Activated CD8-positive, alpha-beta memory T cell treated with anti-CD3 and anti-CD28 coated beads for 36 hours (primary cell): ENCODE measurements around the gene A2M. TPM values are rescaled to one million over a fixed set of nuclear protein-coding genes. Genes with fewer than 3 reads are reported as not detected.

ENCODE experiments used
- CTCF ChIA-PET: fragments of 350-600 bp; sonication (Branson Sonifier 250); formaldehyde crosslinking; loops from one replicate; lab custom pipeline; 2021; ENCODE audit warnings: antibody characterized with exemption; lab: Charles Lee
- POLR2A ChIA-PET: fragments of 350-600 bp; sonication (Branson Sonifier 250); formaldehyde crosslinking; loops from one replicate; lab custom pipeline; 2021; ENCODE audit warnings: antibody characterized with exemption; lab: Charles Lee
- total RNA-seq, 2 experiments: library from RNA; stranded (reverse); gene quantifications; one replicate each; pipeline ENCODE4 v1.2.3, GENCODE V29; 2021

Gene A2M
- total RNA-seq, 2 experiments from 2014 or later = not detected

GRCh38 chr12:9022592-9022991 lies 93.1 kb downstream of the A2M start:
- ChIA-PET CTCF (no interaction called here), POLR2A (interaction anchor here (0.7 kb wide), 1 partner anchor 10 kb away, joined by 3 read pairs; no protein-coding TSS in a partner anchor)

Other genes with a start within 250 kb of the A2M start
- 10 to 100 TPM; 14.6 to 17.7 TPM for gene PHC1, start 201.4 kb downstream of the A2M start, total RNA-seq
- 100 to 1,000 TPM; 229 to 238 TPM for gene M6PR, start 166.3 kb downstream of the A2M start, total RNA-seq
- 1 to 10 TPM; 7.6 to 8.7 TPM for gene KLRG1, start 126.4 kb downstream of the A2M start, total RNA-seq
- gene PZP, start 92.5 kb upstream of the A2M start, total RNA-seq = not detected